ENCODE results near the gene PTS. TPM values are rescaled to one million over a fixed set of nuclear protein-coding genes. Genes with fewer than 3 reads are reported as not detected.

Gene PTS
- total RNA-seq, 6 donors from 2014 or later: 15.0 to 26.5 (median 21.2) TPM

GRCh38 chr11:112247201-112247600 lies 21.0 kb downstream of the PTS start:
- H3K9me3 ChIP-seq: no peaks in the 10 kb centered on the region
- WGBS, 2 donors: 65 to 67% methylated on average over 4 of the region's 4 CpGs
- no peak for DNase-seq
- peaks cover 0 to 6% (median 0%) of the 10 kb centered on the region in 4 donors for H3K36me3 ChIP-seq
- no peaks in the 10 kb centered on the region for H3K4me1 ChIP-seq
- ATAC-seq (ENCODE audit: low FRiP score in 2 of 2): no peak
- H3K4me3 ChIP-seq: no peak overlapping the region
- TF ChIP-seq POLR2A (IDR thresholded peaks at IDR 0.05): no peak
- TF ChIP-seq EP300 (IDR thresholded peaks at IDR 0.05): no peak
- no peak for TF ChIP-seq CTCF (IDR thresholded peaks at IDR 0.05)
- TF ChIP-seq POLR2AphosphoS5 (IDR thresholded peaks at IDR 0.05): no peak
- no peak overlapping the region for H3K27ac ChIP-seq
- H3K27me3 ChIP-seq: no peaks in the 10 kb centered on the region

- no peak overlapping the region for H3K27ac ChIP-seq
- TF ChIP-seq POLR2AphosphoS5 (IDR thresholded peaks at IDR 0.05) (no peak), CTCF (IDR thresholded peaks at IDR 0.05) (no peak), EP300 (IDR thresholded peaks at IDR 0.05) (no peak), POLR2A (IDR thresholded peaks at IDR 0.05) (no peak)
- no peaks in the 10 kb centered on the region for H3K9me3 ChIP-seq
- H3K4me3 ChIP-seq: no peak overlapping the region
- ATAC-seq (ENCODE audit: low FRiP score in 2 of 2) (no peak), DNase-seq (no peak)
- 83 to 94% methylated on average over 2 of the region's 2 CpGs for WGBS, 2 donors
- no peaks in the 10 kb centered on the region for H3K4me1 ChIP-seq
- H3K27me3 ChIP-seq: no peaks in the 10 kb centered on the region
- no peaks in the 10 kb centered on the region for H3K36me3 ChIP-seq
These were observed 22.0 kb downstream of the PTS start for GRCh38 chr11:112248201-112248600.

GRCh38 chr11:112249871-112250610 lies 23.8 kb downstream of the PTS start:
- DNase-seq (no peak), ATAC-seq (ENCODE audit: low FRiP score in 2 of 2) (peak in 1 of 2 donors; percentile 56)
- no peak overlapping the region for H3K27ac ChIP-seq
- H3K9me3 ChIP-seq: no peaks in the 10 kb centered on the region
- no peaks in the 10 kb centered on the region for H3K36me3 ChIP-seq
- 81 to 84% methylated on average over 8 of the region's 8 CpGs for WGBS, 2 donors
- TF ChIP-seq POLR2A (IDR thresholded peaks at IDR 0.05) (no peak), EP300 (IDR thresholded peaks at IDR 0.05) (no peak), POLR2AphosphoS5 (IDR thresholded peaks at IDR 0.05) (no peak), CTCF (IDR thresholded peaks at IDR 0.05) (no peak)
- no peaks in the 10 kb centered on the region for H3K27me3 ChIP-seq
- H3K4me1 ChIP-seq: no peaks in the 10 kb centered on the region
- H3K4me3 ChIP-seq: no peak overlapping the region

- WGBS, 2 donors: 88 to 89% methylated on average over 3 of the region's 3 CpGs
- no peaks in the 10 kb centered on the region for H3K4me1 ChIP-seq
- ATAC-seq (ENCODE audit: low FRiP score in 2 of 2): no peak
- no peak overlapping the region for H3K27ac ChIP-seq
- DNase-seq: no peak
- no peaks in the 10 kb centered on the region for H3K27me3 ChIP-seq
- no peaks in the 10 kb centered on the region for H3K36me3 ChIP-seq
- H3K9me3 ChIP-seq: no peaks in the 10 kb centered on the region
- TF ChIP-seq EP300 (IDR thresholded peaks at IDR 0.05): no peak
- no peak for TF ChIP-seq CTCF (IDR thresholded peaks at IDR 0.05)
- no peak for TF ChIP-seq POLR2A (IDR thresholded peaks at IDR 0.05)
- TF ChIP-seq POLR2AphosphoS5 (IDR thresholded peaks at IDR 0.05): no peak
- H3K4me3 ChIP-seq: no peak overlapping the region
These were observed 27.5 kb downstream of the PTS start for GRCh38 chr11:112253605-112254242.

Data from upper lobe of left lung (tissue), 6 donors.